ENCODE results near the gene CAPN11. TPM values are rescaled to one million over a fixed set of nuclear protein-coding genes. Genes with fewer than 3 reads are reported as not detected.

The CAPN11 gene
- total RNA-seq, 1 donor from 2014 or later: 0.25 TPM

GRCh38 chr6:44225579-44226325 is 67.1 kb downstream of the CAPN11 start:
- Histone ChIP-seq H3K9me3 (replicated peaks) (no peaks in the 10 kb centered on the region), H3K36me3 (peaks cover 13% of the 10 kb centered on the region), H3K27ac (replicated peaks) (peak overlapping the region; percentile 98), H3K4me3 (peak overlapping the region; percentile 88), H3K27me3 (ENCODE audit: low read depth) (no peaks in the 10 kb centered on the region), H3K4me1 (peaks cover 97% of the 10 kb centered on the region)
- intact Hi-C loops (cut with micrococcal nuclease): no loop called here
- no peak for DNase-seq
- TF ChIP-seq CTCF (IDR thresholded peaks at IDR 0.05; ENCODE audit: borderline replicate concordance): no peak

GRCh38 chr6:44226368-44227147 is 67.9 kb downstream of the CAPN11 start:
- no peak for TF ChIP-seq CTCF (IDR thresholded peaks at IDR 0.05; ENCODE audit: borderline replicate concordance)
- intact Hi-C loops (cut with micrococcal nuclease): no loop called here
- H3K4me3 ChIP-seq: peak overlapping the region; percentile 88

GRCh38 chr6:44227148-44227793 is 68.7 kb downstream of the CAPN11 start:
- intact Hi-C loops (cut with micrococcal nuclease): no loop called here
- H3K36me3 ChIP-seq: peaks cover 28% of the 10 kb centered on the region
- no peak for TF ChIP-seq CTCF (IDR thresholded peaks at IDR 0.05; ENCODE audit: borderline replicate concordance)
- DNase-seq: peak; percentile 35
- H3K27ac ChIP-seq (replicated peaks): peak overlapping the region; percentile 98
- no peaks in the 10 kb centered on the region for H3K9me3 ChIP-seq (replicated peaks)
- H3K4me3 ChIP-seq: peak overlapping the region; percentile 88
- no peaks in the 10 kb centered on the region for H3K27me3 ChIP-seq (ENCODE audit: low read depth)
- H3K4me1 ChIP-seq: peaks cover 97% of the 10 kb centered on the region

More at GRCh38 chr6:44226368-44227147, 67.9 kb downstream of the CAPN11 start:
- Histone ChIP-seq H3K27me3 (ENCODE audit: low read depth) (no peaks in the 10 kb centered on the region), H3K27ac (replicated peaks) (peak overlapping the region; percentile 98), H3K36me3 (peaks cover 21% of the 10 kb centered on the region), H3K9me3 (replicated peaks) (no peaks in the 10 kb centered on the region), H3K4me1 (peaks cover 97% of the 10 kb centered on the region)
- peak; percentile 64 for DNase-seq

- TF ChIP-seq CTCF (IDR thresholded peaks at IDR 0.05; ENCODE audit: borderline replicate concordance): no peak
- Histone ChIP-seq H3K9me3 (replicated peaks) (no peaks in the 10 kb centered on the region), H3K4me3 (peak overlapping the region; percentile 88), H3K27me3 (ENCODE audit: low read depth) (no peaks in the 10 kb centered on the region), H3K27ac (replicated peaks) (peak overlapping the region; percentile 98), H3K4me1 (peaks cover 97% of the 10 kb centered on the region), H3K36me3 (peaks cover 36% of the 10 kb centered on the region)
- intact Hi-C loops (cut with micrococcal nuclease): no loop called here
- DNase-seq: no peak
Observed at GRCh38 chr6:44228031-44228430, 69.4 kb downstream of the CAPN11 start.

- peaks cover 40% of the 10 kb centered on the region for H3K36me3 ChIP-seq
- peaks cover 99% of the 10 kb centered on the region for H3K4me1 ChIP-seq
- H3K4me3 ChIP-seq: peak overlapping the region; percentile 88
- intact Hi-C loops (cut with micrococcal nuclease): no loop called here
- no peaks in the 10 kb centered on the region for H3K9me3 ChIP-seq (replicated peaks)
- DNase-seq: no peak
- TF ChIP-seq CTCF (IDR thresholded peaks at IDR 0.05; ENCODE audit: borderline replicate concordance): no peak
- H3K27ac ChIP-seq (replicated peaks): peak overlapping the region; percentile 98
- no peaks in the 10 kb centered on the region for H3K27me3 ChIP-seq (ENCODE audit: low read depth)
Observed at GRCh38 chr6:44228433-44228832, 69.8 kb downstream of the CAPN11 start.
